GM18505 (cell line): ENCODE measurements around the gene TAS2R41.
"Not testable (repeated sequence)": the region's sequence is repeated elsewhere in the genome, so short reads cannot be mapped to it uniquely, and the experiment has no call there.

Experiments
- ATAC-seq: cut with Tn5 transposase; IDR thresholded peaks from one replicate; pipeline ENCODE4 v1.9.1; 2021; ENCODE audit not compliant: unreplicated experiment
- POLR2A ChIP-seq: IDR thresholded peaks from 4 replicates; pipeline ENCODE4 v1.6.1; 2011; ENCODE audit warnings: borderline replicate concordance; ENCODE audit not compliant: insufficient read depth, insufficient read length; ENCODE audit errors: extremely low read depth

TAS2R41 gene

GRCh38 chr7:143463556-143463955, 14.1 kb upstream of the TAS2R41 start:
- ATAC-seq, result no peak
- TF ChIP-seq POLR2A, result no peak

GRCh38 chr7:143463957-143464356, 13.7 kb upstream of the TAS2R41 start:
- TF ChIP-seq POLR2A, result no peak
- ATAC-seq, result no peak

- TF ChIP-seq POLR2A, result no peak
- ATAC-seq, result no peak
Observed at GRCh38 chr7:143467724-143468123, 9.9 kb upstream of the TAS2R41 start.

GRCh38 chr7:143472071-143472689, 5.5 kb upstream of the TAS2R41 start:
- not testable (repeated sequence) for ATAC-seq

GRCh38 chr7:143479055-143479766, 1.5 kb downstream of the TAS2R41 start:
- no peak for ATAC-seq
- TF ChIP-seq POLR2A, result no peak

- TF ChIP-seq POLR2A, result no peak
- no peak for ATAC-seq
Observed at GRCh38 chr7:143480501-143480900, 2.8 kb downstream of the TAS2R41 start.

- no peak for TF ChIP-seq POLR2A
- no peak for ATAC-seq
Observed at GRCh38 chr7:143484119-143484518, 6.4 kb downstream of the TAS2R41 start.

- no peak for ATAC-seq
- no peak for TF ChIP-seq POLR2A
Observed at GRCh38 chr7:143485094-143485493, 7.4 kb downstream of the TAS2R41 start.

GRCh38 chr7:143485500-143485899, 7.8 kb downstream of the TAS2R41 start:
- no peak for ATAC-seq
- TF ChIP-seq POLR2A, result no peak

GRCh38 chr7:143486266-143486665, 8.6 kb downstream of the TAS2R41 start:
- not testable (repeated sequence) for ATAC-seq

GRCh38 chr7:143487061-143487460, 9.4 kb downstream of the TAS2R41 start:
- TF ChIP-seq POLR2A, result no peak

GRCh38 chr7:143487566-143487965, 9.9 kb downstream of the TAS2R41 start:
- no peak for ATAC-seq
- no peak for TF ChIP-seq POLR2A

More at GRCh38 chr7:143487061-143487460, 9.4 kb downstream of the TAS2R41 start:
- ATAC-seq, result no peak

GRCh38 chr7:143490717-143491306, 13.1 kb downstream of the TAS2R41 start:
- ATAC-seq, result no peak
- TF ChIP-seq POLR2A, result no peak

GRCh38 chr7:143492043-143492471, 14.4 kb downstream of the TAS2R41 start:
- TF ChIP-seq POLR2A, result no peak
- no peak for ATAC-seq
